ENCODE measurements around the gene SH3BP2.

The SH3BP2 gene

DNA sequence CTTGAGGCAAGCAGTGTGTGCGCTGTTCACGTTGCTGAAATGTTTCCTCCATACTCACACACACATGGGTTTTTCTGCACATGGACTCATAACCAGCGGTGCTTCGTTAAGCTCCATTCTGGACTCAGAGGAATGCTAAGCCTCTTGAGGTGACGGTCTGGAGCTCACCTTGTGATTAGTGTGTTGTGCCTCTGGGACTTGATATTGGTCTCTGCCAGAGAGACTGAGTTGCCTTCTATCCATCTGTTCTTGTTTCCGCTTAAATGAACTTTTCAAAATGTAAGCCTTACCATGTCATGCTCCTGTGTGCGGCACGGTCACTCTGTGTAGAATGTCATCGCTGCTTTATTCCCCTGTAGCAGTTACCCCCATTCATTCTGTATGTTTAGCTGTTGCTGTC, 93.3 kb downstream of the SH3BP2 start:
- Histone ChIP-seq H3K27me3 (ENCODE audit: insufficient read depth, low read depth, severe bottlenecking) (no peaks in the 10 kb centered on the region), H3K27ac (peak overlapping the region; percentile 90), H3K36me3 (peaks cover 65% of the 10 kb centered on the region), H3K9me3 (ENCODE audit: severe bottlenecking) (no peaks in the 10 kb centered on the region), H3K4me3 (ENCODE audit: low read depth, low read length) (peak overlapping the region; percentile 1; the same call in 1 of the 2 replicates)
- DNase-seq: peak; percentile 80
- TF ChIP-seq, protein P1, sequence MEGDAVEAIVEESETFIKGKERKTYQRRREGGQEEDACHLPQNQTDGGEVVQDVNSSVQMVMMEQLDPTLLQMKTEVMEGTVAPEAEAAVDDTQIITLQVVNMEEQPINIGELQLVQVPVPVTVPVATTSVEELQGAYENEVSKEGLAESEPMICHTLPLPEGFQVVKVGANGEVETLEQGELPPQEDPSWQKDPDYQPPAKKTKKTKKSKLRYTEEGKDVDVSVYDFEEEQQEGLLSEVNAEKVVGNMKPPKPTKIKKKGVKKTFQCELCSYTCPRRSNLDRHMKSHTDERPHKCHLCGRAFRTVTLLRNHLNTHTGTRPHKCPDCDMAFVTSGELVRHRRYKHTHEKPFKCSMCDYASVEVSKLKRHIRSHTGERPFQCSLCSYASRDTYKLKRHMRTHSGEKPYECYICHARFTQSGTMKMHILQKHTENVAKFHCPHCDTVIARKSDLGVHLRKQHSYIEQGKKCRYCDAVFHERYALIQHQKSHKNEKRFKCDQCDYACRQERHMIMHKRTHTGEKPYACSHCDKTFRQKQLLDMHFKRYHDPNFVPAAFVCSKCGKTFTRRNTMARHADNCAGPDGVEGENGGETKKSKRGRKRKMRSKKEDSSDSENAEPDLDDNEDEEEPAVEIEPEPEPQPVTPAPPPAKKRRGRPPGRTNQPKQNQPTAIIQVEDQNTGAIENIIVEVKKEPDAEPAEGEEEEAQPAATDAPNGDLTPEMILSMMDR (IDR thresholded peaks at IDR 0.05; ENCODE audit: low read depth, low read length): no peak

DNA sequence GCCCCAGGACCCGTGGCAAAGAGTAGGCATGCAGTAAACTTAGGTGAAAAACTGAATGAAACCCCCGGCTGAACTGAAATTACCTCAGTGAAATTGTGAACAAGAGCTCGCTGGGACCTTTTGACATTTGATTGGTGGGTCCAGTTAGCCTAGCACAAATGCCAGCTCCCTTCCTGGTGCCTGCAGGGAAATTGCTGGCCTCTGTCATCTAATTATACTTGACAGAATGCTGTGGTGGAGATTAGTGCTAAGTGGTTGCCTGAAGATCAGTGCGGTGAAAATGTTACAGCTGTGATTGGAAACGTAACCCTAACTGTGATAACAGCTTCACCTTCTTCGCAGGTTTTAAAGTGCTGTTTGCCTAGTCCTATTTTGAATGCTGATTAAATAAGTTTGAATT, 93.7 kb downstream of the SH3BP2 start:
- peak; percentile 75 for DNase-seq
- H3K4me3 ChIP-seq (ENCODE audit: low read depth, low read length): peak overlapping the region; percentile 19
- peak overlapping the region; percentile 90 for H3K27ac ChIP-seq
- no peaks in the 10 kb centered on the region for H3K27me3 ChIP-seq (ENCODE audit: insufficient read depth, low read depth, severe bottlenecking)
- TF ChIP-seq, protein P1 (IDR thresholded peaks at IDR 0.05; ENCODE audit: low read depth, low read length): no peak
- H3K36me3 ChIP-seq: peaks cover 60% of the 10 kb centered on the region
- no peaks in the 10 kb centered on the region for H3K9me3 ChIP-seq (ENCODE audit: severe bottlenecking)

DNA sequence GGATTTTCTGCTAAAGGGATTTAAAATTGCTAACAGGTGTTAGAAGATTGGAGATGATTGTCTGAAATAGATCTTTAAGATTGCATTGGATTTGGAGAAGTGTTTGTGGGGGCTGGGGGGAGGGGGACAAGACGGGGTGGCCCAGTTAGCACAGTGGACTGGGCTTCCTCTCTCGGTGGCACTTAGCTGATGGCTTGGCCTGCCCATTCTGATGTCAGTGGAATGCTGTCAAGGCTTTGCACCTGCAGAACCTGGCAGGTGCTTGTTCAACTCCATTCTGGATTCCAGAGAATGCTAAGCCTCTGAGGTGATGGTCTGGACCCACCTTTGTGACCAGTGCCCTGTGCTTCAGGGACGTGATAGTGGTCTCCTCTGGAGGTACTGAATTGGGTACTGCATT, 94.5 kb downstream of the SH3BP2 start:
- Histone ChIP-seq H3K27me3 (ENCODE audit: insufficient read depth, low read depth, severe bottlenecking) (no peaks in the 10 kb centered on the region), H3K9me3 (ENCODE audit: severe bottlenecking) (no peaks in the 10 kb centered on the region), H3K4me3 (ENCODE audit: low read depth, low read length) (no peak overlapping the region), H3K36me3 (peaks cover 53% of the 10 kb centered on the region), H3K27ac (peak overlapping the region; percentile 90)
- DNase-seq: peak; percentile 72
- TF ChIP-seq, protein P1 (IDR thresholded peaks at IDR 0.05; ENCODE audit: low read depth, low read length): no peak

DNA sequence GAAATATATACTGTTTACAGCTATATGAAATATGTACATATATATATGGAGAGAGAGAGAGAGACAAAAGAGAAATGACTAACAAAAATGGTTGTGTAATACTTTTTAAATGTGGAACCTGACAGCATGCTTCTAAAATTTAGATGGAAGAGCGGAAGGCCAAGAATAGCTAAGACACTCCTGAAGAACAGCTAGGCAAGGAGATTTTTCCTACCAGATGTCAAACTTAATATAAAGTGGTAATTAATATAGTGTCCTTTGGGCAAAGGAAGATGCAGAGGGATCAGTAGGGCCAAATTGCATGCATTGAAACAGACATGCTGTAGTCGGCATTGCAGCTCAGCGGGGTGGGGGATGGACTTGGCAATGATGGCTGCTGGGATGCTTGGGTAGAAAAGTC, 96.0 kb downstream of the SH3BP2 start:
- Histone ChIP-seq H3K4me3 (ENCODE audit: low read depth, low read length) (no peak overlapping the region), H3K9me3 (ENCODE audit: severe bottlenecking) (no peaks in the 10 kb centered on the region), H3K27me3 (ENCODE audit: insufficient read depth, low read depth, severe bottlenecking) (no peaks in the 10 kb centered on the region), H3K27ac (no peak overlapping the region), H3K36me3 (peaks cover 48% of the 10 kb centered on the region)
- TF ChIP-seq, protein P1 (IDR thresholded peaks at IDR 0.05; ENCODE audit: low read depth, low read length): no peak
- no peak for DNase-seq

All from WERI-Rb-1 (cell line).